H9 (cell line): Measurements from ENCODE around the gene FAM3A. TPM values are rescaled to one million over a fixed set of nuclear protein-coding genes. Genes with fewer than 3 reads are reported as not detected.

ENCODE experiments used
- DNase-seq: peaks from one replicate; pipeline ENCODE4 v3.0.0-alpha.2; 2017
- H2AFZ ChIP-seq: one replicate; pipeline ENCODE4 v1.6.1; 2013; ENCODE audit warnings: mild to moderate bottlenecking, low read length, control low read depth, moderate library complexity
- H2AK5ac ChIP-seq: 2 replicates; pipeline ENCODE4 v1.6.1; 2013; ENCODE audit warnings: low read length, control low read depth, mixed read lengths; ENCODE audit not compliant: insufficient read length
- H2BK120ac ChIP-seq: one replicate; pipeline ENCODE4 v1.6.1; 2013; ENCODE audit warnings: low read depth, mild to moderate bottlenecking, low read length, control low read depth, inconsistent platforms; ENCODE audit not compliant: poor library complexity, severe bottlenecking
- H2BK12ac ChIP-seq: 2 replicates; pipeline ENCODE4 v1.6.1; 2013; ENCODE audit warnings: low read length, control low read depth, mixed read lengths, low read depth; ENCODE audit not compliant: insufficient read length
- H2BK15ac ChIP-seq: 2 replicates; pipeline ENCODE4 v1.6.1; 2013; ENCODE audit warnings: low read depth, low read length, control low read depth
- H2BK20ac ChIP-seq: one replicate; pipeline ENCODE4 v1.6.1; 2013; ENCODE audit warnings: low read depth, mild to moderate bottlenecking, low read length, control low read depth, inconsistent platforms; ENCODE audit not compliant: poor library complexity, severe bottlenecking
- H2BK5ac ChIP-seq: 2 replicates; pipeline ENCODE4 v1.6.1; 2013; ENCODE audit warnings: low read length, control low read depth, mixed read lengths; ENCODE audit not compliant: insufficient read length
- H3K14ac ChIP-seq: 2 replicates; pipeline ENCODE4 v1.6.1; 2013; ENCODE audit warnings: low read length, control low read depth; ENCODE audit not compliant: insufficient read depth
- H3K18ac ChIP-seq: 2 replicates; pipeline ENCODE4 v1.6.1; 2013; ENCODE audit warnings: low read depth, mild to moderate bottlenecking, mixed read lengths, low read length, control low read depth; ENCODE audit not compliant: insufficient read length
- H3K23ac ChIP-seq: 2 replicates; pipeline ENCODE4 v1.6.1; 2013; ENCODE audit warnings: low read length, control low read depth, mixed read lengths, low read depth; ENCODE audit not compliant: insufficient read length
- H3K23me2 ChIP-seq: 2 replicates; pipeline ENCODE4 v1.6.1; 2013; ENCODE audit warnings: low read depth, mild to moderate bottlenecking, mixed read lengths, low read length, control low read depth; ENCODE audit not compliant: insufficient read length, poor library complexity, severe bottlenecking
- H3K27ac ChIP-seq: 2 replicates; pipeline ENCODE4 v1.5.1; 2013; ENCODE audit warnings: low read length, control low read depth, mixed read lengths, low read depth; ENCODE audit not compliant: insufficient read length
- H3K27me3 ChIP-seq: 2 replicates; pipeline ENCODE4 v1.6.1; 2013; ENCODE audit warnings: low read length, control low read depth, inconsistent platforms; ENCODE audit not compliant: insufficient read depth
- H3K4ac ChIP-seq: 2 replicates; pipeline ENCODE4 v1.6.1; 2013; ENCODE audit warnings: low read depth, mild to moderate bottlenecking, control low read depth, inconsistent platforms, low read length, moderate library complexity
- H3K4me1 ChIP-seq: 2 replicates; pipeline ENCODE4 v1.6.1; 2013; ENCODE audit warnings: low read length, control low read depth, inconsistent platforms; ENCODE audit not compliant: insufficient read depth
- H3K4me2 ChIP-seq: 2 replicates; pipeline ENCODE4 v1.6.1; 2013; ENCODE audit warnings: low read length, control low read depth, mixed read lengths; ENCODE audit not compliant: insufficient read length, insufficient read depth
- H3K56ac ChIP-seq: 2 replicates; pipeline ENCODE4 v1.6.1; 2013; ENCODE audit warnings: low read depth, mild to moderate bottlenecking, mixed read lengths, low read length, control low read depth; ENCODE audit not compliant: insufficient read length
- H3K79me1 ChIP-seq: 2 replicates; pipeline ENCODE4 v1.6.1; 2013; ENCODE audit warnings: low read depth, mild to moderate bottlenecking, moderate library complexity, low read length, control low read depth, inconsistent platforms; ENCODE audit not compliant: insufficient read depth, poor library complexity, severe bottlenecking
- H3K79me2 ChIP-seq: 2 replicates; pipeline ENCODE4 v1.6.1; 2013; ENCODE audit warnings: low read length, control low read depth, inconsistent platforms; ENCODE audit not compliant: insufficient read depth
- H3K9ac ChIP-seq: 2 replicates; pipeline ENCODE4 v1.6.1; 2013; ENCODE audit warnings: low read length, control low read depth, mixed read lengths; ENCODE audit not compliant: insufficient read length; ENCODE audit errors: extremely low read depth
- H3K9me3 ChIP-seq: one replicate; pipeline ENCODE4 v1.6.1; 2013; ENCODE audit warnings: low read depth, low read length, inconsistent platforms; ENCODE audit not compliant: control insufficient read depth
- H3T11ph ChIP-seq: one replicate; pipeline ENCODE4 v1.6.1; 2013; ENCODE audit warnings: mild to moderate bottlenecking, low read length, control low read depth, inconsistent platforms
- H4K20me1 ChIP-seq: one replicate; pipeline ENCODE4 v1.6.1; 2013; ENCODE audit not compliant: control insufficient read depth, insufficient read length, insufficient read depth
- H4K5ac ChIP-seq: 2 replicates; pipeline ENCODE4 v1.6.1; 2013; ENCODE audit warnings: low read depth, mild to moderate bottlenecking, mixed read lengths, low read length, control low read depth; ENCODE audit not compliant: insufficient read length
- H4K8ac ChIP-seq: replicated peaks from 2 replicates; pipeline ENCODE4 v1.6.1; 2013; ENCODE audit warnings: low read length, control low read depth, mixed read lengths, low read depth; ENCODE audit not compliant: insufficient read length
- H4K91ac ChIP-seq: 2 replicates; pipeline ENCODE4 v1.6.1; 2013; ENCODE audit warnings: low read depth, mild to moderate bottlenecking, moderate library complexity, mixed read lengths, low read length, control low read depth; ENCODE audit not compliant: insufficient read length
- H3K27ac Mint-ChIP-seq, 3 experiments: 2 replicates in 2 of 3; 3 replicates in 1 of 3; pipeline ENCODE4 v1.8.0; 2020 to 2021; ENCODE audit warnings: mixed read lengths in 3 of 3, mild to moderate bottlenecking in 1 of 3, moderate library complexity in 1 of 3
- H3K27me3 Mint-ChIP-seq: 2 replicates; pipeline ENCODE4 v1.8.0; 2021; ENCODE audit warnings: low read depth, mild to moderate bottlenecking, moderate library complexity, mixed read lengths
- H3K36me3 Mint-ChIP-seq, 3 experiments: 2 replicates in 2 of 3; 3 replicates in 1 of 3; pipeline ENCODE4 v1.8.0; 2020 to 2021; ENCODE audit warnings: low read depth in 3 of 3, mixed read lengths in 3 of 3; ENCODE audit not compliant: insufficient read depth in 1 of 3
- H3K4me1 Mint-ChIP-seq, 2 experiments: 2 replicates each; pipeline ENCODE4 v1.8.0; 2020; ENCODE audit warnings: mixed read lengths in 2 of 2
- H3K4me3 Mint-ChIP-seq, 2 experiments: 2 replicates in 1 of 2; 3 replicates in 1 of 2; pipeline ENCODE4 v1.8.0; 2020 to 2021; ENCODE audit warnings: mild to moderate bottlenecking in 2 of 2, mixed read lengths in 2 of 2, moderate library complexity in 1 of 2
- H3K9me3 Mint-ChIP-seq, 2 experiments: 2 replicates in 1 of 2; 3 replicates in 1 of 2; pipeline ENCODE4 v1.8.0; 2020; ENCODE audit warnings: mild to moderate bottlenecking in 2 of 2, mixed read lengths in 2 of 2, moderate library complexity in 1 of 2
- WGBS: extraction: QIAGEN DNeasy Blood & Tissue Kit; methylation state at CpG from one replicate; pipeline ENCODE4 v1.1.7; 2013; ENCODE audit warnings: missing lambda C conversion rate, low lambda C conversion rate, mixed read lengths; ENCODE audit not compliant: insufficient read length; ENCODE audit errors: extremely low coverage; 5-methylcytosine and 5-hydroxymethylcytosine counted together
- total RNA-seq: library from RNA; stranded (reverse); gene quantifications from 2 replicates; pipeline ENCODE4 v1.2.1, GENCODE V29; 2021
- TF ChIP-seq, protein P1 (sequence below): fragments of 200-600 bp; sonication (generic); conservative IDR thresholded peaks from 3 replicates; pipeline ENCODE4 v1.8.0; 2021; ENCODE audit warnings: antibody characterized with exemption, mild to moderate bottlenecking

FAM3A gene
- total RNA-seq, 1 experiment from 2014 or later = 22.8 TPM

DNA sequence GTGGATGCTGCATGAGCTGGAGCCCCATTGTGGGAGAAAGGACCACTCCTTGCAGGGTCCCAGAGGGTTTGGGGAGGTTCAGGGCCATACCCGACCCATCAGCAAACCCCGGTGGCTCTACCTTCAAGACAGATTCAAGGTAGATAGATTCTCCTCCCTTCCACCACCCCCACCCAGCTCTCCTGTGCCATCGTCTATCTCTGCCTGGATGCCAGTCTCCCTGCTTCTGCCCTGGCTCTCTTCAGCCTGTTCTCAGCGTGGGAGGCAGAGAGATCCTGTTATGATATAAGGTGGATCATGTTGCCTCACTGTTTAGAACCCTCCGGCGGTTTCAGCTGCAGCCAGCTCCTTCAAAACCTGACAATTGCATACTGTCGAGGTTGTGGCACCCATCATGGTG, 42.3 kb downstream of the FAM3A start:
- Mint-ChIP-seq H3K27me3 (peaks cover 5% of the 10 kb centered on the region), H3K4me1 (peaks cover 0 to 3% of the 10 kb centered on the region in 2 experiments; a peak in 1 of 4 replicates), H3K9me3 (peaks cover 68 to 91% of the 10 kb centered on the region in 2 experiments), H3K36me3 (peaks cover 27 to 61% (median 58%) of the 10 kb centered on the region in 3 experiments), H3K27ac (no peak overlapping the region; a peak in 1 of 7 replicates), H3K4me3 (peak overlapping the region in 1 of 2 experiments; percentile 48; a peak in 1 of 5 replicates)
- H3T11ph ChIP-seq = no peak overlapping the region
- H3K56ac ChIP-seq = no peak overlapping the region
- no peak overlapping the region for H3K18ac ChIP-seq
- no peak overlapping the region for H4K8ac ChIP-seq
- H2BK120ac ChIP-seq = no peak overlapping the region
- no peak overlapping the region for H2BK20ac ChIP-seq
- no peak overlapping the region for H3K27ac ChIP-seq
- no peak for DNase-seq
- no peak overlapping the region for H2BK12ac ChIP-seq
- H3K4ac ChIP-seq = no peak overlapping the region
- TF ChIP-seq, protein P1, sequence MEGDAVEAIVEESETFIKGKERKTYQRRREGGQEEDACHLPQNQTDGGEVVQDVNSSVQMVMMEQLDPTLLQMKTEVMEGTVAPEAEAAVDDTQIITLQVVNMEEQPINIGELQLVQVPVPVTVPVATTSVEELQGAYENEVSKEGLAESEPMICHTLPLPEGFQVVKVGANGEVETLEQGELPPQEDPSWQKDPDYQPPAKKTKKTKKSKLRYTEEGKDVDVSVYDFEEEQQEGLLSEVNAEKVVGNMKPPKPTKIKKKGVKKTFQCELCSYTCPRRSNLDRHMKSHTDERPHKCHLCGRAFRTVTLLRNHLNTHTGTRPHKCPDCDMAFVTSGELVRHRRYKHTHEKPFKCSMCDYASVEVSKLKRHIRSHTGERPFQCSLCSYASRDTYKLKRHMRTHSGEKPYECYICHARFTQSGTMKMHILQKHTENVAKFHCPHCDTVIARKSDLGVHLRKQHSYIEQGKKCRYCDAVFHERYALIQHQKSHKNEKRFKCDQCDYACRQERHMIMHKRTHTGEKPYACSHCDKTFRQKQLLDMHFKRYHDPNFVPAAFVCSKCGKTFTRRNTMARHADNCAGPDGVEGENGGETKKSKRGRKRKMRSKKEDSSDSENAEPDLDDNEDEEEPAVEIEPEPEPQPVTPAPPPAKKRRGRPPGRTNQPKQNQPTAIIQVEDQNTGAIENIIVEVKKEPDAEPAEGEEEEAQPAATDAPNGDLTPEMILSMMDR = no peak
- H3K4me2 ChIP-seq = no peak overlapping the region
- no peaks in the 10 kb centered on the region for H4K20me1 ChIP-seq
- H2BK5ac ChIP-seq = no peak overlapping the region
- no peaks in the 10 kb centered on the region for H3K23me2 ChIP-seq
- no CpG with 5 or more reads among the region's 7 CpGs for WGBS
- no peaks in the 10 kb centered on the region for H3K79me2 ChIP-seq
- H3K23ac ChIP-seq = no peak overlapping the region
- H4K91ac ChIP-seq = no peak overlapping the region
- no peak overlapping the region for H2BK15ac ChIP-seq
- H3K27me3 ChIP-seq = no peaks in the 10 kb centered on the region
- no peaks in the 10 kb centered on the region for H3K79me1 ChIP-seq
- H2AK5ac ChIP-seq = no peak overlapping the region
- H2AFZ ChIP-seq = no peak overlapping the region
- no peak overlapping the region for H4K5ac ChIP-seq
- no peak overlapping the region for H3K9ac ChIP-seq
- H3K4me1 ChIP-seq = no peaks in the 10 kb centered on the region
- peaks cover 28% of the 10 kb centered on the region for H3K9me3 ChIP-seq
- H3K14ac ChIP-seq = no peak overlapping the region
